Left ventricle myocardium inferior (tissue), 1 donor: ENCODE data around the gene DHRS7B. TPM values are rescaled to one million over a fixed set of nuclear protein-coding genes. Genes with fewer than 3 reads are reported as not detected.
A peak's percentile ranks its signal among the peaks of the same experiment; 100 is the strongest.
"Not testable (repeated sequence)": the region's sequence is repeated elsewhere in the genome, so short reads cannot be mapped to it uniquely, and the experiment has no call there.

Source experiments
- DNase-seq: peaks from one replicate; pipeline ENCODE4 v3.0.0-alpha.2; 2020
- H3K27ac ChIP-seq: fragments of 200-600 bp; replicated peaks from 2 replicates; pipeline ENCODE4 v1.8.0; 2021
- H3K27me3 ChIP-seq: fragments of 200-600 bp; 2 replicates; pipeline ENCODE4 v1.8.0; 2021; ENCODE audit warnings: low read depth
- H3K36me3 ChIP-seq: fragments of 200-600 bp; 2 replicates; pipeline ENCODE4 v1.8.0; 2021
- H3K4me1 ChIP-seq: fragments of 200-600 bp; 2 replicates; pipeline ENCODE4 v1.8.0; 2021
- H3K4me3 ChIP-seq: fragments of 200-600 bp; 2 replicates; pipeline ENCODE4 v1.8.0; 2021; ENCODE audit warnings: mild to moderate bottlenecking, moderate library complexity
- H3K9me3 ChIP-seq: fragments of 200-600 bp; replicated peaks from 2 replicates; pipeline ENCODE4 v1.8.0; 2021
- intact Hi-C: fragments of 100-400 bp; cut with micrococcal nuclease; formaldehyde crosslinking; loops from one replicate; pipeline ENCODE4 v1.11.0; 2022
- total RNA-seq: library from RNA; stranded (reverse); fragmentation: NEBNext Ultra II Directional; extraction: Animal tissue kit (Norgen Biotek cat#: 25700); gene quantifications from one replicate; pipeline ENCODE4 v1.2.1, GENCODE V29; 2021
- TF ChIP-seq, protein P1 (sequence below): fragments of 200-600 bp; IDR thresholded peaks from 2 replicates; pipeline ENCODE4 v1.8.0; 2021; ENCODE audit warnings: antibody characterized with exemption, mild to moderate bottlenecking, borderline replicate concordance
- donor health status: DM: no; HTN: yes; CAD: no; lungs with severe emphysema.

DHRS7B gene
- total RNA-seq, 1 donor from 2014 or later = 33.4 TPM

DNA sequence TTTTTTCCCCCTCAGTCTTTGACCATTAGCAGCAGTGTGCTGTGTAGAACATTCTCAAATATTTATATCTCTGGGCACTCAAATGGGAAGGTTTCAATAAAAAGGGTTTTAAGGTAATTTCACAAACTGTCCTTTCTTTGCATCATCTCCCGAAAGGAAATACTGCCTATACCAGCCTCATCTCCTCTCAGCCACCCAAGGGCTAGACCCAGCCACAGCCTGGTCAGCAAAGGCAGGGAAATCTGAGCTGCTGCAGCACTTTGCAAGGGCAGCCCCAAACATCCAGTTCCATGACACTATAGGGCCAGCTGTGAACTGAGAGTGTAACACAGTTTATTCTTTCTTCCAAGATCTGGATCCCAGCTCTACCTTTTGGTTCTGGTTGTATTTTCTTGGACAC, 58.3 kb downstream of the DHRS7B start:
- TF ChIP-seq, protein P1, sequence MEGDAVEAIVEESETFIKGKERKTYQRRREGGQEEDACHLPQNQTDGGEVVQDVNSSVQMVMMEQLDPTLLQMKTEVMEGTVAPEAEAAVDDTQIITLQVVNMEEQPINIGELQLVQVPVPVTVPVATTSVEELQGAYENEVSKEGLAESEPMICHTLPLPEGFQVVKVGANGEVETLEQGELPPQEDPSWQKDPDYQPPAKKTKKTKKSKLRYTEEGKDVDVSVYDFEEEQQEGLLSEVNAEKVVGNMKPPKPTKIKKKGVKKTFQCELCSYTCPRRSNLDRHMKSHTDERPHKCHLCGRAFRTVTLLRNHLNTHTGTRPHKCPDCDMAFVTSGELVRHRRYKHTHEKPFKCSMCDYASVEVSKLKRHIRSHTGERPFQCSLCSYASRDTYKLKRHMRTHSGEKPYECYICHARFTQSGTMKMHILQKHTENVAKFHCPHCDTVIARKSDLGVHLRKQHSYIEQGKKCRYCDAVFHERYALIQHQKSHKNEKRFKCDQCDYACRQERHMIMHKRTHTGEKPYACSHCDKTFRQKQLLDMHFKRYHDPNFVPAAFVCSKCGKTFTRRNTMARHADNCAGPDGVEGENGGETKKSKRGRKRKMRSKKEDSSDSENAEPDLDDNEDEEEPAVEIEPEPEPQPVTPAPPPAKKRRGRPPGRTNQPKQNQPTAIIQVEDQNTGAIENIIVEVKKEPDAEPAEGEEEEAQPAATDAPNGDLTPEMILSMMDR = no peak
- Histone ChIP-seq H3K4me1 (peaks cover 35% of the 10 kb centered on the region), H3K27ac (no peak overlapping the region), H3K9me3 (no peaks in the 10 kb centered on the region), H3K27me3 (no peaks in the 10 kb centered on the region), H3K4me3 (no peak overlapping the region), H3K36me3 (peaks cover 54% of the 10 kb centered on the region)
- DNase-seq = no peak
- intact Hi-C loops = no loop called here

DNA sequence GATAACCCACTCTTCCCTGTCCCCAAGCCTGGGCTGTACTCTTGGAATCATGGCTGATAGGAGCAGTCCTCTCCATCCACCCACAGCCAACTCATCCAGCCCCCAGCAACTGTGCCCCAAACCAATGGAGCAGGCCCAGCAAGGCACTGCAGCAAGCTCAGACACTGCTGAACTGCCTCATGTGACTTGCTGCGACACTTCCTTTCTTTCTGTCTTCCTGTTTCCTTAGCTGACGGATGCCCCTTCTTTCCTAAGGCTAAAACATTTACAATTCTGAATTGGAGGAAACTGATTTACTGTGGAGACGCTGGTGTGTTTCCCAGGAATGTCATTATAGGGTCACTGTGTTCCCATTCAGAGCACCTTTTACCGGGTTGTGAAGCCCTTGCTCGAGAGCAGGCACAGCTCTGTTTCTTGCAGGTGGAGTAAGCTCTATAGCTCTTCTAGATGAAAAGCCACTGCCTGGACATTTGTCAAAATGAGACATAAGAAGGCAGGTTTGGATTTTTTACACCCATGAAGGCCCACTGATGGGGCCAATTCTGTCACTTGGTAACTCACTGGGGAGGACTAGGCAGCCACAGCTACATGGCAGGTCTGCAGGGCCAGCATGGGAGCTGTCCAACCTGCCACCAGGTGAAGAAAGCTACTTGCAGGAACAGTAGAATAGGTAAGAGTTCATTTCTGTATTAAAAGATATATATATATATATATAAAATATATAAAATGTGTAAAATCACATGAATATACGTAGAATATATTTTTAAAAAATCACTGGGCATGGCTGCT, 59.8 kb downstream of the DHRS7B start:
- no peaks in the 10 kb centered on the region for H3K27me3 ChIP-seq
- DNase-seq = no peak
- intact Hi-C loops = no loop called here
- no peak overlapping the region for H3K4me3 ChIP-seq
- peaks cover 61% of the 10 kb centered on the region for H3K36me3 ChIP-seq
- no peaks in the 10 kb centered on the region for H3K9me3 ChIP-seq
- H3K27ac ChIP-seq = peak overlapping the region; percentile 75
- H3K4me1 ChIP-seq = peaks cover 45% of the 10 kb centered on the region
- TF ChIP-seq, protein P1 = no peak

DNA sequence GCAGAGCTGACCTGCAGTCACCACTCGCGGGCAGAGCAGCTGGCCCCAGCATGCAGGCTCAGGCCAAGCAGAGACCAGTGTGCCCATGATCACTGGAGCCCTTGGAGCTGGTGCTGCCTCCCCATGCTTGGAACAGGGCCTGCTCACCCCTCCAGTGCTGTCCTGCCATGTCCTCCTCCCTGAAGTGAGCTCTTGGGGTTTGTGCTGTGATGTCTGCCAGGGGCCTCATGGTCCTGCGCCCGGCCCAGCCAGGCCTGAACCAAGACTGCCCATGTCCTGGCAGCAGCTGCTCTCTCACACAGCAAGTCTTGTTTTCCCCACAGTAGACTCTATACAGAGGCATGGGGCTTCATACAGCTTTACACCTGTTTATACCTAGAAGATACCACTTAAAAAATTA, 62.6 kb downstream of the DHRS7B start:
- peaks cover 51% of the 10 kb centered on the region for H3K36me3 ChIP-seq
- H3K27me3 ChIP-seq = no peaks in the 10 kb centered on the region
- no peak overlapping the region for H3K27ac ChIP-seq
- no peak overlapping the region for H3K4me3 ChIP-seq
- no peak for DNase-seq
- H3K4me1 ChIP-seq = peaks cover 44% of the 10 kb centered on the region
- TF ChIP-seq, protein P1 = no peak
- H3K9me3 ChIP-seq = no peaks in the 10 kb centered on the region
- intact Hi-C loops = no loop called here

DNA sequence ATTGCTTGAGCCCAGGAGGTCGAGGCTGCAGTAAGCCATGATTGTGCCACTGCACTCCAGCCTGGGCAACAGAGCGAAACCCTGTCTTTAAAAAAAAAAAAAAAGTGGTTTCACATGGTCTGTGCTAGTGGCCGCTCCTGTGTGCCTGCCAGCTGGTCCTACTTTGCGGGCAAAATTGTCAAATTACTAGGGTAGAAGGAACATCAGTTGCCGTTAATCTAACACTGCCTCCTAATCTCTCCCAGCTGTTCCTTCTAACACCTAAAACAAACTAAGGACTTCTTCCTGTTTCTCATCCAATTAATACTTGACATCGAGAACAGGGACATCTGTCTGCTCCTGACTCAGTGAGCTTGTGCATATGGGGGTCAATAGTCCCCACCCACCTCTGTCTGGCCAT, 63.3 kb downstream of the DHRS7B start:
- Histone ChIP-seq H3K4me1 (peaks cover 48% of the 10 kb centered on the region), H3K27me3 (no peaks in the 10 kb centered on the region), H3K36me3 (peaks cover 44% of the 10 kb centered on the region), H3K4me3 (no peak overlapping the region), H3K9me3 (no peaks in the 10 kb centered on the region), H3K27ac (peak overlapping the region; percentile 43)
- intact Hi-C loops = no loop called here
- DNase-seq = no peak
- TF ChIP-seq, protein P1 = no peak

DNA sequence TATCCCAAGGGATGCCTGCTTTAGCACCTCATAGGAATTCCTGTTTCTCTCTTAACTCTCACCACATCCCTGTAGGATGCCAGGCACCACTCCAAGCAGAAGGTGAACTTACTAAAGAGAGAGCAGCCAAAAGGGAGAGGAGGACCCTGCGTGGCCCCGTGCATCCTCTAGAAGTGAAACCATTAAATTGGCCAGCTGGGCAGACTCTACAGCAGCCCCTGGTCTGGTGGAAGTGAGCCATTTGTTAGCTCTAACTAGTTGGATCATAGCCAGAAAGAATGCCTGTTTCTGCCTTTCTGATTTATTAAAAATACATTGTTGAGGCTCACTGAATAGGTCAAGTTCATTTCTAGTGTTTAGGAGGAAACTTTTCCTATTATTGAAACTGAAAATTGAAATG, 64.9 kb downstream of the DHRS7B start:
- peak overlapping the region; percentile 43 for H3K27ac ChIP-seq
- peaks cover 45% of the 10 kb centered on the region for H3K4me1 ChIP-seq
- TF ChIP-seq, protein P1 = no peak
- no peaks in the 10 kb centered on the region for H3K27me3 ChIP-seq
- no peak overlapping the region for H3K4me3 ChIP-seq
- DNase-seq = no peak
- intact Hi-C loops = no loop called here
- H3K9me3 ChIP-seq = no peaks in the 10 kb centered on the region
- H3K36me3 ChIP-seq = peaks cover 34% of the 10 kb centered on the region

DNA sequence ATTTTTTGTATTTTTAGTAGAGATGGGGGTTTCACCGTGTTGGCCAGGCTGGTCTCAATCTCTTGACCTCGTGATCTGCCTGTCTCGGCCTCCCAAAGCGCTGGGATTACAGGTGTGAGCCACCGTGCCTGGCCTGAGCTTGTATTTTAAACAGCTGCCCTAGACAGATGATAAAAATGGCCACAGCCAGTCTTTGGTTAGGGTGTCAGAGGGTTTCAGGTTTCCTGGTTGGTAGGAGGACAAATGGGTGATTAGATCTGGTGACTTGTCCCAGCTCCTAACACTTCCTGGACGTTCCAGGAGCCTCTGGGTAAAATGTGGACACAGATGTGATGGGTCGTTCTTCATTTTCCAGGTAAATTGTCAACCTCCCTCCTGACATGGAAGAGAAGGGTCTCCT, 65.7 kb downstream of the DHRS7B start:
- H3K27ac ChIP-seq, H3K9me3 ChIP-seq, H3K27me3 ChIP-seq, DNase-seq, intact Hi-C loops, H3K4me3 ChIP-seq: not testable (repeated sequence)
- Histone ChIP-seq H3K4me1 (peaks cover 40% of the 10 kb centered on the region), H3K36me3 (peaks cover 36% of the 10 kb centered on the region)
